GM21360 (cell line): ENCODE measurements around the gene PARN.

Source experiments
- ATAC-seq: cut with Tn5 transposase; IDR thresholded peaks from one replicate; pipeline ENCODE4 v1.9.1; 2021; ENCODE audit warnings: mild to moderate bottlenecking, moderate library complexity; ENCODE audit not compliant: unreplicated experiment

PARN gene

GRCh38 chr16:14476183-14476582 is 153.9 kb downstream of the PARN start:
- ATAC-seq, result no peak

- no peak for ATAC-seq
These were observed 154.5 kb downstream of the PARN start for GRCh38 chr16:14475370-14476139.

GRCh38 chr16:14473488-14473887 is 156.6 kb downstream of the PARN start:
- no peak for ATAC-seq

GRCh38 chr16:14472357-14472756 is 157.7 kb downstream of the PARN start:
- no peak for ATAC-seq

- no peak for ATAC-seq
These were observed 159.3 kb downstream of the PARN start for GRCh38 chr16:14470788-14471187.

GRCh38 chr16:14465799-14466198 is 164.3 kb downstream of the PARN start:
- no peak for ATAC-seq

GRCh38 chr16:14464796-14465195 is 165.3 kb downstream of the PARN start:
- no peak for ATAC-seq

- no peak for ATAC-seq
These were observed 165.9 kb downstream of the PARN start for GRCh38 chr16:14464192-14464591.

GRCh38 chr16:14462811-14463210 is 167.2 kb downstream of the PARN start:
- no peak for ATAC-seq

- no peak for ATAC-seq
These were observed 169.3 kb downstream of the PARN start for GRCh38 chr16:14460726-14461125.

GRCh38 chr16:14458576-14458975 is 171.5 kb downstream of the PARN start:
- ATAC-seq, result no peak

GRCh38 chr16:14456793-14457481 is 173.1 kb downstream of the PARN start:
- ATAC-seq, result no peak

- no peak for ATAC-seq
These were observed 174.5 kb downstream of the PARN start for GRCh38 chr16:14455573-14455972.

- ATAC-seq, result no peak
These were observed 175.7 kb downstream of the PARN start for GRCh38 chr16:14454391-14454790.

GRCh38 chr16:14452066-14452465 is 178.0 kb downstream of the PARN start:
- no peak for ATAC-seq

- ATAC-seq, result no peak
These were observed 179.2 kb downstream of the PARN start for GRCh38 chr16:14450846-14451245.

GRCh38 chr16:14449790-14450480 is 180.1 kb downstream of the PARN start:
- ATAC-seq, result no peak

- no peak for ATAC-seq
These were observed 180.7 kb downstream of the PARN start for GRCh38 chr16:14449334-14449733.

- ATAC-seq, result no peak
These were observed 181.2 kb downstream of the PARN start for GRCh38 chr16:14448879-14449278.

- ATAC-seq, result no peak
These were observed 182.3 kb downstream of the PARN start for GRCh38 chr16:14447783-14448182.

GRCh38 chr16:14446796-14447195 is 183.3 kb downstream of the PARN start:
- no peak for ATAC-seq
